Right lobe of liver (tissue), 6 donors: ENCODE results near the gene TYW5. TPM values are rescaled to one million over a fixed set of nuclear protein-coding genes. Genes with fewer than 3 reads are reported as not detected.

ENCODE experiments used
- ATAC-seq, 4 donors: fragments of 200-7000 bp; cut with Tn5 transposase; one replicate each; pipeline ENCODE4 v1.9.1; 2020; ENCODE audit warnings: mild to moderate bottlenecking in 4 of 4, moderate library complexity in 4 of 4
- DNase-seq, 3 donors: peaks; one replicate each; pipeline ENCODE4 v3.0.0-alpha.2; 2020
- H3K27ac ChIP-seq, 3 donors: fragments of 200-600 bp; one replicate each; pipeline ENCODE4 v1.8.0; 2022
- H3K27me3 ChIP-seq, 2 donors: fragments of 200-600 bp; one replicate each; pipeline ENCODE4 v1.8.0; 2022
- H3K36me3 ChIP-seq, 4 donors: fragments of 200-600 bp; sonication (generic) in 1 of 4; one replicate each; pipeline versions ENCODE4 v1.5.1 to v1.8.0; 2017 to 2022; ENCODE audit warnings: control low read depth in 1 of 4
- H3K4me1 ChIP-seq, 4 donors: fragments of 200-600 bp; sonication (generic) in 1 of 4; one replicate each; pipeline versions ENCODE4 v1.5.1 to v1.8.0; 2017 to 2022; ENCODE audit warnings: control low read depth in 1 of 4
- H3K4me3 ChIP-seq, 3 donors: fragments of 200-600 bp; one replicate each; pipeline ENCODE4 v1.8.0; 2022
- H3K9me3 ChIP-seq, 4 donors: fragments of 200-600 bp; sonication (generic) in 1 of 4; one replicate each; pipeline versions ENCODE4 v1.5.1 to v1.8.0; 2017 to 2022; ENCODE audit warnings: control low read depth in 1 of 4
- CTCF ChIP-seq, 4 donors: fragments of 200-600 bp in 3 of 4; fragments of 450-650 bp in 1 of 4; IDR thresholded peaks; one replicate each; pipeline versions ENCODE4 v1.5.1 to v1.8.0; 2016 to 2022; ENCODE audit warnings: antibody characterized with exemption in 4 of 4, mild to moderate bottlenecking in 2 of 4
- POLR2A ChIP-seq: fragments of 450-650 bp; IDR thresholded peaks from one replicate; pipeline ENCODE4 v1.6.1; 2017; ENCODE audit warnings: antibody characterized with exemption, mild to moderate bottlenecking
- WGBS: methylation state at CpG from one replicate; pipeline ENCODE4 v1.1.6; 2018; ENCODE audit warnings: low coverage, low lambda C conversion rate; ENCODE audit not compliant: insufficient coverage; ENCODE audit errors: missing lambda C conversion rate; 5-methylcytosine and 5-hydroxymethylcytosine counted together
- intact Hi-C, 2 donors: fragments of 100-400 bp; cut with DNase I; formaldehyde crosslinking; loops; one replicate each; pipeline versions ENCODE4 v1.11.2 to v1.14.1; 2022
- total RNA-seq, 6 experiments: library from RNA; depleted of rRNA in 2 of 6; stranded (reverse); fragments of >200 nt in 2 of 6; fragmentation: NEBNext Ultra II Directional in 3 of 6; extraction: Animal tissue kit (Norgen Biotek cat#: 25700) in 3 of 6; gene quantifications; one replicate each; pipeline versions ENCODE4 v1.1.0 to v1.2.4, GENCODE V29; 2016 to 2023
- donor health status: DM: no; HTN: yes; CAD: no.
- donor health status: DM: no; HTN: no; CAD: no.
- donor health status: DM: no; HTN: no; CAD: no.
- donor health status: DM: no; HTN: yes; CAD: no.
- donor health status: DM: no; HTN: yes; CAD: no.

Gene TYW5
- total RNA-seq, 6 experiments from 2014 or later, result 4.1 to 6.4 (median 4.8) TPM

- H3K27ac ChIP-seq, result no peak overlapping the region
- no peaks in the 10 kb centered on the region for H3K27me3 ChIP-seq
- H3K36me3 ChIP-seq, result no peaks in the 10 kb centered on the region
- intact Hi-C loops, result no loop called here
- no peak for DNase-seq
- H3K9me3 ChIP-seq, result no peaks in the 10 kb centered on the region
- TF ChIP-seq POLR2A (no peak), CTCF (IDR thresholded peaks at IDR 0.05) (no peak)
- WGBS, result 70% methylated on average over 5 of the region's 5 CpGs
- H3K4me3 ChIP-seq, result no peak overlapping the region
- ATAC-seq, result no peak
- no peaks in the 10 kb centered on the region for H3K4me1 ChIP-seq
Observed at GRCh38 chr2:199989822-199990221, 34.5 kb upstream of the TYW5 start.

- 48% methylated on average over 7 of the region's 7 CpGs for WGBS
- H3K4me3 ChIP-seq, result no peak overlapping the region
- no peaks in the 10 kb centered on the region for H3K27me3 ChIP-seq
- no peak for TF ChIP-seq POLR2A
- TF ChIP-seq CTCF (IDR thresholded peaks at IDR 0.05), result no peak
- intact Hi-C loops, result no loop called here
- no peak overlapping the region for H3K27ac ChIP-seq
- ATAC-seq (peak; percentile 21 to 47 (median 31)), DNase-seq (no peak)
- H3K4me1 ChIP-seq, result no peaks in the 10 kb centered on the region
- H3K9me3 ChIP-seq, result no peaks in the 10 kb centered on the region
- H3K36me3 ChIP-seq, result no peaks in the 10 kb centered on the region
Observed at GRCh38 chr2:199988151-199988550, 32.9 kb upstream of the TYW5 start.

GRCh38 chr2:199987586-199987985 is 32.3 kb upstream of the TYW5 start:
- no peaks in the 10 kb centered on the region for H3K27me3 ChIP-seq
- no peak overlapping the region for H3K27ac ChIP-seq
- intact Hi-C loops, result no loop called here
- TF ChIP-seq CTCF (IDR thresholded peaks at IDR 0.05) (no peak), POLR2A (no peak)
- DNase-seq (no peak), ATAC-seq (no peak)
- H3K4me3 ChIP-seq, result no peak overlapping the region
- WGBS, result 81% methylated on average over 2 of the region's 2 CpGs
- no peaks in the 10 kb centered on the region for H3K36me3 ChIP-seq
- no peaks in the 10 kb centered on the region for H3K9me3 ChIP-seq
- no peaks in the 10 kb centered on the region for H3K4me1 ChIP-seq

- H3K4me3 ChIP-seq, result no peak overlapping the region
- no peak overlapping the region for H3K27ac ChIP-seq
- TF ChIP-seq CTCF (IDR thresholded peaks at IDR 0.05) (peak; percentile 59 to 82 (median 75)), POLR2A (no peak)
- no peaks in the 10 kb centered on the region for H3K4me1 ChIP-seq
- peak in 2 of 3 donors; percentile 44 to 74 for DNase-seq
- H3K9me3 ChIP-seq, result no peaks in the 10 kb centered on the region
- WGBS, result 35% methylated on average over 4 of the region's 6 CpGs
- H3K27me3 ChIP-seq, result no peaks in the 10 kb centered on the region
- intact Hi-C loops, result no loop called here
- peak; percentile 96 to 99 (median 98) for ATAC-seq
- no peaks in the 10 kb centered on the region for H3K36me3 ChIP-seq
Observed at GRCh38 chr2:199985625-199986207, 30.4 kb upstream of the TYW5 start.
